ENCODE data around the gene ODF2.
"Not testable (repeated sequence)": the region's sequence is repeated elsewhere in the genome, so short reads cannot be mapped to it uniquely, and the experiment has no call there.

Gene ODF2

GRCh38 chr9:128455849-128456612 is at the start of gene ODF2:
Gene ODF2 (plus strand): TSS chr9:128456006. CDS start chr9:128456092, 86 bp downstream.
- DNase-seq = peak; percentile 97 to 98

DNA sequence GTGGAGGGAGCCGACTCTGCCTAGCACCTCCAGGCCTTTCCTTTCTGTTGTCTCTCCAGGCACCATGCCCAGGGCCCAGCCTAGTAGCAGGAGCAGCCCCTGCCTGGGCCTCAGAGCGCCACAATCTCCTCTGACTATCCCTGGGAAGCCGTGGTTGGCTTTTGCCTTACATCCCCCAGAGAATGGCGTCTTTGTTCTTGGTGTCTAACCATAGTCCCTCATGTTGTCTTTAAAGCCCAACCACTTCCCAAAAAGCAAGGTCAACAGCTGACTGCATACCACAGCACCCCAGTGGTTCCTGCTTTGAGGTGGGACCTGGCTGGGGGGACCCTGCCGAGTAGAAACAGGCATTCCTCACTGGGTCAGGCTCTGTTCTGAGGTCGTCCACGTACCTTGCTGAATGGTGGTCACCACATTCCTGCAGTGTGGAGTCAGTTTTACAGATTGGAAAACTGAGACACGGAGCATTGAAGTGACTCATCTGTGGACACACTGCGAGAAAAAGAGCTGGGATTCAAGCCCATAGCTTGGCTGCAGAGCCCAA is 48.9 kb upstream of the ODF2 start:
- no peak for DNase-seq

- no peak for DNase-seq
Observed at GRCh38 chr9:128408963-128409431, 46.8 kb upstream of the ODF2 start.

DNA sequence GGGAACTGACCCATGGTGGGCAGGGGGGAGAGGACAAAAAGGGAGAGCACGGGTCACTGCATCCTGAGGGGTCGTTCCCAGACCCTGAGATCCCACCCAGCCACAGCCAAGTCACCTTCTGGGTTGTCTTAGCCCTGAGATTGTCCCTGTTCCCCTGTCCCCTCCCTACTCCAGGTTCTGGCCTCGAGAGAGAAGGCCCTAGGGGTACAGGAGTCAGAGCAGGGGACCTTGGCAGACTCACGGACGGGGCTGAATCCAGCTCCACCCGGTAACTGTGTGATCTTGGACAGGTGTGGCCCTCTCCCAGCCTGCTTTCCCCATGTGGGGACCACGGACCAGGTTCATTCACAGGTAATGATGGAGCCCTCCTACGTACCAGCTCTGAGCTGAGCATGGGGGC is 46.4 kb upstream of the ODF2 start:
- DNase-seq = no peak

DNA sequence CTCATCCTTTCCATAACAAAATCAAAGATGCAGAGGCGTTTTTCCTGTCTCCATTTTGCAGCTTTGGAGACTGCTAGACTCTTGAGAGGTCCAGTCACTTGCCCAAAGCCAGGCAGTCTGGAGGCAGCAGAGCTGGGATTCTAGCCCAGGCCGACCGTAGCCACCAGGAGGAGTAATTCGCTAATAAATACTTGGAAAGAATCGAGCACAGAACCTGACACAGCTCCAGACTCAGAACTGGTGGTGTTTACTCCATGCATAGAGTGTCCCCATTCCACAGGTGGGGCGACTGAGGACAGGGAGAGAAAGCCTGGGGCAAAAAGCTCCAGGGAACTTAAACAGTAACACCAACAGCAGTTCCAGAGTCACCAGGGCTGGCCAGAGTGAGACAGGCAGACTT is 45.8 kb upstream of the ODF2 start:
- DNase-seq = no peak

GRCh38 chr9:128411364-128412119 is 44.3 kb upstream of the ODF2 start:
- no peak for DNase-seq

- peak; percentile 40 to 53 for DNase-seq
Observed at GRCh38 chr9:128412120-128412790, 43.6 kb upstream of the ODF2 start.

- DNase-seq = not testable (repeated sequence)
Observed at GRCh38 chr9:128413728-128414127, 42.1 kb upstream of the ODF2 start.

- DNase-seq = no peak
Observed at GRCh38 chr9:128414461-128414860, 41.3 kb upstream of the ODF2 start.

GRCh38 chr9:128415281-128415680 is 40.5 kb upstream of the ODF2 start:
- no peak for DNase-seq

GRCh38 chr9:128416014-128416413 is 39.8 kb upstream of the ODF2 start:
- no peak for DNase-seq

DNA sequence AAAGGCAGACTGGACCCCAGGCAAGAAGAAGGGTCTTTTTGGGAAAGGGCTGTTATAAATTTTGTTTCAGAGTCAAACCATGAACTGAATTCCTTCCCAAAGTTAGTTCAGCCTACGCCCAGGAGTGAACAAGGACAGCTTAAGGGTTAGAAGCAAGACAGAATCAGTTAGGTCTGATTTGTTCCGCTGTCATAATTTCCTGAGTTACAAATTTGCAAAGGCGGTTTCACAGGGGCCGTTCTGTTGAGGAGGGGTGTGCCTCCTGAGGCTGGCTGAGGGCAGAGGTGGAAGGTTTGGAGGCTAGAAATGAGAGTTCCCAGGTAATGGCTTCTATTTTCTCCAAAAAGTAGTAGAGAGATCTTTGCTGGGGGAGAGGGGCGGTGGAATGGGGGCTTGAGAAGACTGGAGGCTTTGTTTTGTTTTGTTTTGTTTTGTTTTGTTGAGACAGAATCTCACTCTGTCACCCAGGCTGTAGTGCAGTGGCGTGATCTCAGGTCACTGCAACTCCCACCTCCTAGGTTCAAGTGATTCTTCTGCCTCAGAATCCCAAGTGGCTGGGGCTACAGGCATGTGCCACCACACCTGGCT is 39.3 kb upstream of the ODF2 start:
- no peak for DNase-seq

- DNase-seq = no peak
Observed at GRCh38 chr9:128419061-128419925, 36.5 kb upstream of the ODF2 start.

GRCh38 chr9:128420060-128420650 is 35.7 kb upstream of the ODF2 start:
- DNase-seq = peak; percentile 67 to 70

- peak; percentile 40 to 45 for DNase-seq
Observed at GRCh38 chr9:128420651-128421481, 34.9 kb upstream of the ODF2 start, which contains the start of gene CERCAM. Gene CERCAM (plus strand): TSS chr9:128420857. CDS start chr9:128420878, 21 bp downstream.

DNA sequence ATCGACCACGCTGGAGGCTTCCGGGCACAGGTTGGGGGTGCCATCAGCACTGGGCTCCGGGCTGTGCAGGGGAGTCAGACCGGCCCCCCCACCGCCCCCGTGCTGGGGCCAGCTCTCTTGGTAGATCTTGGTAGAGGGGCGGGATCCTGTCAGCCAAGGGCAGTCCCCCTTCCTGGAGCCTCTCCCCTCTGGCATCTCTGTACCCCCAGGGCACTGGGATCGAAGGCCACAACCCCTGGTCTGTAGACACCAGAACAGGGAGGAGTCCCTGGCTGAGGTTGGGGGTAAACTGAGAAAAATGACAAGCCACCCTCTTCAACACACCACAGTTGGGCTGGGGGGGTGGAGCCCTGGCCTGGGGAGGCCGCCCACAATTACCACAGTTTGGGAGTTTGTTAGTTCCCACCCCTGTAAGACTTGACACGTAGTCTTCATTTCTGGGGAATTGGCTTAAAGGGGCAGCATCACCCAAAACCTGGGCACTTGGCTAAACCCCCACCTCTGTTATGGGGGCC is 34.3 kb upstream of the ODF2 start:
- DNase-seq = peak in 1 of 2 donors; percentile 8

DNA sequence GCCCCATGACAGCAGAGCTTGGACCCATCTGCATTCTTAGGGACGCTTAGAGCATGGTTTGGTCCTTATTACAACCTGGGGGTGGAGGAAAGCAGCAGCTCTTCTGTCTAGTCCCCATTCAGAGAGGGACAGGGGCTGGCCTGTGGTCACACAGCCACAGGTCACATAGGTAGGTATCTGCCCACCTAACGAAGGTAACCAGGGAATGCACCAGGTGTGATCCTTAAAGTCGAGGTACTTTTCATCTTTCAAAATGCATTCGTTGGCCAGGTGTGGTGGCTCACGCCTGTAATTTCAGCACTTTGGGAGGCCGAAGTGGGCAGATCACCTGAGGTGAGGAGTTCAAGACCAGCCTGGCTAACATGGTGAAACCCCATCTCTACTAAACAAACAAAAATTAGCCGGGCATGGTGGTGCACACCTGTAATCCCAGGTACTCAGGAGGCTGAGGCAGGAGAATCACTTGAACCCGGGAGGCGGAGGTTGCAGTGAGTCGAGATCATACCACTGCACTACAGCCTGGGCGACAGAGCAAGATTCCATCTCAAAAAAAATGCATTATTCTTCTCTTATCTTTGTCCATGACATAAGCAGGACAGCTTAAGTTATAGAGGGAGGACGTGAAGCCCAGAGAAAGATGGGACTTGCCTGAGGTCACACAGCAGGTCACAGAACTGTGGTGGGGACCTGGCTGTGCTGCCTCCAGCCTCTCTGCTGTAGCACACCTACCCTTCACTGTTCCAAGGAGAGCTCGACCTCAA is 33.6 kb upstream of the ODF2 start:
- not testable (repeated sequence) for DNase-seq

- no peak for DNase-seq
Observed at GRCh38 chr9:128422783-128423150, 33.0 kb upstream of the ODF2 start.

GRCh38 chr9:128423356-128423755 is 32.5 kb upstream of the ODF2 start:
- not testable (repeated sequence) for DNase-seq

All from CD4-positive, alpha-beta T cell treated with Interleukin-4 for 1 hour (primary cell).